ENCODE measurements around the gene ZBTB18. TPM values are rescaled to one million over a fixed set of nuclear protein-coding genes. Genes with fewer than 3 reads are reported as not detected.

The ZBTB18 gene
- total and polyA plus RNA-seq, 4 donors: 8.9 to 21.3 (median 18.4) TPM

- no peak overlapping the region for H3K27ac ChIP-seq (ENCODE audit: low read depth in 1 of 2, low read length in 1 of 2)
- no peaks in the 10 kb centered on the region for H3K27me3 ChIP-seq (ENCODE audit: control insufficient read depth in 3 of 3, insufficient read depth in 3 of 3, low read length in 2 of 3)
- H3K9me3 ChIP-seq (ENCODE audit: control insufficient read depth in 4 of 4, insufficient read depth in 3 of 4, low read length in 3 of 4): no peaks in the 10 kb centered on the region
- WGBS, 2 donors: 56 to 82% methylated on average over 4 of the region's 4 CpGs
- no peak for ATAC-seq (ENCODE audit: insufficient read depth, low FRiP score)
- TF ChIP-seq, protein P1, sequence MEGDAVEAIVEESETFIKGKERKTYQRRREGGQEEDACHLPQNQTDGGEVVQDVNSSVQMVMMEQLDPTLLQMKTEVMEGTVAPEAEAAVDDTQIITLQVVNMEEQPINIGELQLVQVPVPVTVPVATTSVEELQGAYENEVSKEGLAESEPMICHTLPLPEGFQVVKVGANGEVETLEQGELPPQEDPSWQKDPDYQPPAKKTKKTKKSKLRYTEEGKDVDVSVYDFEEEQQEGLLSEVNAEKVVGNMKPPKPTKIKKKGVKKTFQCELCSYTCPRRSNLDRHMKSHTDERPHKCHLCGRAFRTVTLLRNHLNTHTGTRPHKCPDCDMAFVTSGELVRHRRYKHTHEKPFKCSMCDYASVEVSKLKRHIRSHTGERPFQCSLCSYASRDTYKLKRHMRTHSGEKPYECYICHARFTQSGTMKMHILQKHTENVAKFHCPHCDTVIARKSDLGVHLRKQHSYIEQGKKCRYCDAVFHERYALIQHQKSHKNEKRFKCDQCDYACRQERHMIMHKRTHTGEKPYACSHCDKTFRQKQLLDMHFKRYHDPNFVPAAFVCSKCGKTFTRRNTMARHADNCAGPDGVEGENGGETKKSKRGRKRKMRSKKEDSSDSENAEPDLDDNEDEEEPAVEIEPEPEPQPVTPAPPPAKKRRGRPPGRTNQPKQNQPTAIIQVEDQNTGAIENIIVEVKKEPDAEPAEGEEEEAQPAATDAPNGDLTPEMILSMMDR (IDR thresholded peaks at IDR 0.05; ENCODE audit: control extremely low read depth, extremely low read depth): no peak
- no peak overlapping the region for H3K9ac ChIP-seq (ENCODE audit: insufficient read depth in 1 of 2, low read length in 2 of 2)
- no peaks in the 10 kb centered on the region for H3K4me1 ChIP-seq (ENCODE audit: control insufficient read depth in 5 of 5, insufficient read depth in 5 of 5, low read length in 5 of 5)
- DNase-seq: no peak
- no peaks in the 10 kb centered on the region for H3K36me3 ChIP-seq (ENCODE audit: control insufficient read depth in 4 of 4, insufficient read depth in 4 of 4, low read length in 4 of 4)
- H3K4me3 ChIP-seq: no peak overlapping the region
Measured at GRCh38 chr1:244019982-244020485, 31.0 kb upstream of the ZBTB18 start.

GRCh38 chr1:244021427-244021826 lies 29.7 kb upstream of the ZBTB18 start:
- H3K27me3 ChIP-seq (ENCODE audit: control insufficient read depth in 3 of 3, insufficient read depth in 3 of 3, low read length in 2 of 3): no peaks in the 10 kb centered on the region
- H3K9ac ChIP-seq (ENCODE audit: insufficient read depth in 1 of 2, low read length in 2 of 2): no peak overlapping the region
- no peaks in the 10 kb centered on the region for H3K9me3 ChIP-seq (ENCODE audit: control insufficient read depth in 4 of 4, insufficient read depth in 3 of 4, low read length in 3 of 4)
- 91 to 93% methylated on average over 1 of the region's 1 CpG for WGBS, 2 donors
- H3K4me1 ChIP-seq (ENCODE audit: control insufficient read depth in 5 of 5, insufficient read depth in 5 of 5, low read length in 5 of 5): no peaks in the 10 kb centered on the region
- ATAC-seq (ENCODE audit: insufficient read depth, low FRiP score) (no peak), DNase-seq (no peak)
- no peaks in the 10 kb centered on the region for H3K36me3 ChIP-seq (ENCODE audit: control insufficient read depth in 4 of 4, insufficient read depth in 4 of 4, low read length in 4 of 4)
- H3K27ac ChIP-seq (ENCODE audit: low read depth in 1 of 2, low read length in 1 of 2): no peak overlapping the region
- TF ChIP-seq, protein P1 (IDR thresholded peaks at IDR 0.05; ENCODE audit: control extremely low read depth, extremely low read depth): no peak
- no peak overlapping the region for H3K4me3 ChIP-seq

DNA sequence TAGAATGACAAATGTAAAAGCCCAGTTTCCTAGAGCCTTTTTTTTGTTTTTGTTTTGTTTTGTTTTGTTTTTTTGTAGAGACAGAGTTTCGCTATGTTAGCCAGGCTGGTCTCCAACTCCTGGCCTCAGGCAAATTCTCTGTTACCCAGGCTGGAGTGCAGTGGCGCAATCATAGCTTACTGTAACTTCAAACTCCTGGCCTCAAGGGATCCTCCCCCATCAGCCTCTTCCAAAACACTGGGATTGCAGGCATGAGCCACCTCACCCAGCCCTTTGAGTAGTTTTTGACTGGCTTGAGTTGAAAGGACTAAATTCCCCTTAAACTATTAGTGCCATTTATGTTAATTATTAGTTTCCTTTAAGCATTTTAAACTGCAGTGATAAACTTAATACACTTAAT lies 28.8 kb upstream of the ZBTB18 start:
- Histone ChIP-seq H3K9ac (ENCODE audit: insufficient read depth in 1 of 2, low read length in 2 of 2) (no peak overlapping the region), H3K27ac (ENCODE audit: low read depth in 1 of 2, low read length in 1 of 2) (no peak overlapping the region), H3K4me3 (no peak overlapping the region), H3K4me1 (ENCODE audit: control insufficient read depth in 5 of 5, insufficient read depth in 5 of 5, low read length in 5 of 5) (no peaks in the 10 kb centered on the region), H3K36me3 (ENCODE audit: control insufficient read depth in 4 of 4, insufficient read depth in 4 of 4, low read length in 4 of 4) (no peaks in the 10 kb centered on the region), H3K9me3 (ENCODE audit: control insufficient read depth in 4 of 4, insufficient read depth in 3 of 4, low read length in 3 of 4) (no peaks in the 10 kb centered on the region), H3K27me3 (ENCODE audit: control insufficient read depth in 3 of 3, insufficient read depth in 3 of 3, low read length in 2 of 3) (no peaks in the 10 kb centered on the region)
- ATAC-seq (ENCODE audit: insufficient read depth, low FRiP score) (no peak), DNase-seq (no peak)
- 86 to 96% methylated on average over 2 of the region's 2 CpGs for WGBS, 2 donors
- TF ChIP-seq, protein P1 (IDR thresholded peaks at IDR 0.05; ENCODE audit: control extremely low read depth, extremely low read depth): no peak

DNA sequence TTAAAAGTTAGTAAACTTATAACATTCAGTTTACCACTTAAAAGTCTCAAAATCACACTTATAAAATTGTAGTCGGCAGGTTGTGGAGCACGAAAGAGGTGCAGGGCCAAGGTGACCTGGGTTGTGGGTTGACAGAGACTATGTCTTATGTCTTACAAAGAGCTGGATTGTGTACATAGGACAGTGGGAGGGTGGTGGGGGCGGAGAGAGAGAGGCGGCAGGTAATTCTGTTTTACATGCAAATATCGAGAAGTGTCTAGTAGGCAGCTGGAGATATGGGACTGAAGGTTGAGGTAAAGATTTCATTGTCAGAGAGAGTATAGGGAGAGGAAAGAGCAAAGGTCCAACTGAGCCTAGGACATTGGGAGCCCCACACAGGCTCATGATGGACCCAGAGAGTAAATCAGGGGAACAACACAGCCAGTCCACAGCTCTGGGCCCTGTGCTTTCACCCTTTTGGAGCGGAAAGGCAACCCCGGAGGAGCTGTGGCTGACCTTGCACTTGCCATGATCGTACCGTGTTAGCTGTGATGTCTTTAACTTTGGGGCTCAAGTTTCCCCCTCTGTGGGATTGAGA lies 28.1 kb upstream of the ZBTB18 start:
- no peaks in the 10 kb centered on the region for H3K36me3 ChIP-seq (ENCODE audit: control insufficient read depth in 4 of 4, insufficient read depth in 4 of 4, low read length in 4 of 4)
- H3K4me3 ChIP-seq: no peak overlapping the region
- no peaks in the 10 kb centered on the region for H3K4me1 ChIP-seq (ENCODE audit: control insufficient read depth in 5 of 5, insufficient read depth in 5 of 5, low read length in 5 of 5)
- no peak for ATAC-seq (ENCODE audit: insufficient read depth, low FRiP score)
- WGBS, 2 donors: 94 to 97% methylated on average over 9 of the region's 9 CpGs
- H3K9me3 ChIP-seq (ENCODE audit: control insufficient read depth in 4 of 4, insufficient read depth in 3 of 4, low read length in 3 of 4): no peaks in the 10 kb centered on the region
- H3K9ac ChIP-seq (ENCODE audit: insufficient read depth in 1 of 2, low read length in 2 of 2): no peak overlapping the region
- no peaks in the 10 kb centered on the region for H3K27me3 ChIP-seq (ENCODE audit: control insufficient read depth in 3 of 3, insufficient read depth in 3 of 3, low read length in 2 of 3)
- H3K27ac ChIP-seq (ENCODE audit: low read depth in 1 of 2, low read length in 1 of 2): no peak overlapping the region
- no peak for DNase-seq
- TF ChIP-seq, protein P1 (IDR thresholded peaks at IDR 0.05; ENCODE audit: control extremely low read depth, extremely low read depth): no peak
